Measurements from ENCODE around the gene PCDH15. TPM values are rescaled to one million over a fixed set of nuclear protein-coding genes. Genes with fewer than 3 reads are reported as not detected.

Gene PCDH15
- total RNA-seq, 3 donors from 2014 or later (not counting 1 experiment from before 2014, with no cell fraction given): not detected

- H3K27ac Mint-ChIP-seq: no peak overlapping the region
- Histone ChIP-seq H3K4me3 (ENCODE audit: low read length) (no peak overlapping the region), H3K36me3 (ENCODE audit: control insufficient read depth, insufficient read depth, low read length) (no peaks in the 10 kb centered on the region), H3K27ac (ENCODE audit: low read length) (no peak overlapping the region), H3K27me3 (ENCODE audit: control insufficient read depth, insufficient read depth, low read length) (no peaks in the 10 kb centered on the region), H3K4me1 (ENCODE audit: control insufficient read depth, insufficient read depth, low read length) (no peaks in the 10 kb centered on the region), H3K9me3 (ENCODE audit: control insufficient read depth, insufficient read depth, low read length) (no peaks in the 10 kb centered on the region)
- H3K4me1 Mint-ChIP-seq: no peaks in the 10 kb centered on the region
- DNase-seq: no peak
- no peak for ATAC-seq
- peaks cover 5 to 12% of the 10 kb centered on the region in 2 donors for H3K9me3 Mint-ChIP-seq
- H3K27me3 Mint-ChIP-seq (ENCODE audit: low read depth in 2 of 2): no peaks in the 10 kb centered on the region
- intact Hi-C loops (cut with micrococcal nuclease): no loop called here
- no peaks in the 10 kb centered on the region for H3K36me3 Mint-ChIP-seq
- WGBS (ENCODE audit: insufficient coverage): 100% methylated on average over 1 of the region's 1 CpG
- TF ChIP-seq CTCF (IDR thresholded peaks at IDR 0.05): no peak
- no peak overlapping the region for H3K4me3 Mint-ChIP-seq
Measured at GRCh38 chr10:54808186-54808935, 7.3 kb upstream of the PCDH15 start.

GRCh38 chr10:54799506-54799905 lies 1.5 kb downstream of the PCDH15 start:
- Histone ChIP-seq H3K9me3 (ENCODE audit: control insufficient read depth, insufficient read depth, low read length) (no peaks in the 10 kb centered on the region), H3K36me3 (ENCODE audit: control insufficient read depth, insufficient read depth, low read length) (no peaks in the 10 kb centered on the region), H3K4me1 (ENCODE audit: control insufficient read depth, insufficient read depth, low read length) (no peaks in the 10 kb centered on the region), H3K27me3 (ENCODE audit: control insufficient read depth, insufficient read depth, low read length) (no peaks in the 10 kb centered on the region), H3K27ac (ENCODE audit: low read length) (no peak overlapping the region), H3K4me3 (ENCODE audit: low read length) (no peak overlapping the region)
- no peak overlapping the region for H3K4me3 Mint-ChIP-seq
- no peaks in the 10 kb centered on the region for H3K27me3 Mint-ChIP-seq (ENCODE audit: low read depth in 2 of 2)
- no peaks in the 10 kb centered on the region for H3K4me1 Mint-ChIP-seq
- ATAC-seq (no peak), DNase-seq (no peak)
- intact Hi-C loops (cut with micrococcal nuclease): no loop called here
- peaks cover 13 to 15% of the 10 kb centered on the region in 2 donors for H3K9me3 Mint-ChIP-seq
- H3K27ac Mint-ChIP-seq: no peak overlapping the region
- no peak for TF ChIP-seq CTCF (IDR thresholded peaks at IDR 0.05)
- WGBS (ENCODE audit: insufficient coverage): 55% methylated on average over 1 of the region's 1 CpG
- H3K36me3 Mint-ChIP-seq: no peaks in the 10 kb centered on the region

- no peak overlapping the region for H3K4me3 Mint-ChIP-seq
- Histone ChIP-seq H3K36me3 (ENCODE audit: control insufficient read depth, insufficient read depth, low read length) (no peaks in the 10 kb centered on the region), H3K4me3 (ENCODE audit: low read length) (no peak overlapping the region), H3K9me3 (ENCODE audit: control insufficient read depth, insufficient read depth, low read length) (no peaks in the 10 kb centered on the region), H3K4me1 (ENCODE audit: control insufficient read depth, insufficient read depth, low read length) (no peaks in the 10 kb centered on the region), H3K27me3 (ENCODE audit: control insufficient read depth, insufficient read depth, low read length) (no peaks in the 10 kb centered on the region), H3K27ac (ENCODE audit: low read length) (no peak overlapping the region)
- H3K27me3 Mint-ChIP-seq (ENCODE audit: low read depth in 2 of 2): no peaks in the 10 kb centered on the region
- H3K4me1 Mint-ChIP-seq: no peaks in the 10 kb centered on the region
- peaks cover 8 to 14% of the 10 kb centered on the region in 2 donors for H3K9me3 Mint-ChIP-seq
- no peak overlapping the region for H3K27ac Mint-ChIP-seq
- WGBS (ENCODE audit: insufficient coverage): 62% methylated on average over 7 of the region's 9 CpGs
- no peaks in the 10 kb centered on the region for H3K36me3 Mint-ChIP-seq
- DNase-seq (no peak), ATAC-seq (no peak)
- intact Hi-C loops (cut with micrococcal nuclease): no loop called here
- no peak for TF ChIP-seq CTCF (IDR thresholded peaks at IDR 0.05)
Measured at GRCh38 chr10:54797636-54798321, 3.3 kb downstream of the PCDH15 start.

Measured in natural killer cell (primary cell).